ENCODE measurements around the gene IGF1R. TPM values are rescaled to one million over a fixed set of nuclear protein-coding genes. Genes with fewer than 3 reads are reported as not detected.

IGF1R gene
- total and polyA plus RNA-seq, 4 donors, result 5.9 to 154 (median 27.6) TPM

DNA sequence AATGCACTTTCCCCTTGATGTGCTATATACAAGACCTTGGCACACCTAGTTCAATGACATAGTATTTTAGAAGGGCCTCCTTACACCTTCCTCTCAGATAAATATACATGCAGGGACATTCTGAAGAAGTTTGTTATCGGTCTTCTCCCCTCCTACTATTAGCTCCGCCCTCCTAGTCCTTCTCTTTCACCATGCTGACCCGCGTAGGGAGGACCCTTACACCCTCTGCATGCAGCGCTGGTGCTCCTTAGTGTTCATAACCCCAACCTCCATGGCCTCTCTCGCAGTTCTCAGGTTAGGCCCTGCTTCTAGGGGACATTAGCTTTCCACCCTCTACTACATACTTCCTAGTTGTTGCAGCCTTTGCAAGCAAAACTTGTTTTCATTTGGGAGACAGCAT, 212.8 kb downstream of the IGF1R start:
- ATAC-seq (ENCODE audit: insufficient read depth, low FRiP score) (no peak), DNase-seq (no peak)
- H3K27ac ChIP-seq (ENCODE audit: low read depth in 1 of 2, low read length in 1 of 2), result peak overlapping the region in 1 of 2 donors; percentile 76
- no peaks in the 10 kb centered on the region for H3K36me3 ChIP-seq (ENCODE audit: control insufficient read depth in 4 of 4, insufficient read depth in 4 of 4, low read length in 4 of 4)
- H3K4me1 ChIP-seq (ENCODE audit: control insufficient read depth in 5 of 5, insufficient read depth in 5 of 5, low read length in 5 of 5), result peaks cover 0 to 18% (median 8%) of the 10 kb centered on the region in 5 donors
- no peak overlapping the region for H3K9ac ChIP-seq (ENCODE audit: insufficient read depth in 1 of 2, low read length in 2 of 2)
- H3K9me3 ChIP-seq (ENCODE audit: control insufficient read depth in 4 of 4, insufficient read depth in 3 of 4, low read length in 3 of 4), result no peaks in the 10 kb centered on the region
- no peaks in the 10 kb centered on the region for H3K27me3 ChIP-seq (ENCODE audit: control insufficient read depth in 3 of 3, insufficient read depth in 3 of 3, low read length in 2 of 3)
- WGBS, 2 donors, result 77 to 79% methylated on average over 6 of the region's 6 CpGs
- H3K4me3 ChIP-seq, result no peak overlapping the region
- TF ChIP-seq, protein P1, sequence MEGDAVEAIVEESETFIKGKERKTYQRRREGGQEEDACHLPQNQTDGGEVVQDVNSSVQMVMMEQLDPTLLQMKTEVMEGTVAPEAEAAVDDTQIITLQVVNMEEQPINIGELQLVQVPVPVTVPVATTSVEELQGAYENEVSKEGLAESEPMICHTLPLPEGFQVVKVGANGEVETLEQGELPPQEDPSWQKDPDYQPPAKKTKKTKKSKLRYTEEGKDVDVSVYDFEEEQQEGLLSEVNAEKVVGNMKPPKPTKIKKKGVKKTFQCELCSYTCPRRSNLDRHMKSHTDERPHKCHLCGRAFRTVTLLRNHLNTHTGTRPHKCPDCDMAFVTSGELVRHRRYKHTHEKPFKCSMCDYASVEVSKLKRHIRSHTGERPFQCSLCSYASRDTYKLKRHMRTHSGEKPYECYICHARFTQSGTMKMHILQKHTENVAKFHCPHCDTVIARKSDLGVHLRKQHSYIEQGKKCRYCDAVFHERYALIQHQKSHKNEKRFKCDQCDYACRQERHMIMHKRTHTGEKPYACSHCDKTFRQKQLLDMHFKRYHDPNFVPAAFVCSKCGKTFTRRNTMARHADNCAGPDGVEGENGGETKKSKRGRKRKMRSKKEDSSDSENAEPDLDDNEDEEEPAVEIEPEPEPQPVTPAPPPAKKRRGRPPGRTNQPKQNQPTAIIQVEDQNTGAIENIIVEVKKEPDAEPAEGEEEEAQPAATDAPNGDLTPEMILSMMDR (IDR thresholded peaks at IDR 0.05; ENCODE audit: control extremely low read depth, extremely low read depth), result no peak

DNA sequence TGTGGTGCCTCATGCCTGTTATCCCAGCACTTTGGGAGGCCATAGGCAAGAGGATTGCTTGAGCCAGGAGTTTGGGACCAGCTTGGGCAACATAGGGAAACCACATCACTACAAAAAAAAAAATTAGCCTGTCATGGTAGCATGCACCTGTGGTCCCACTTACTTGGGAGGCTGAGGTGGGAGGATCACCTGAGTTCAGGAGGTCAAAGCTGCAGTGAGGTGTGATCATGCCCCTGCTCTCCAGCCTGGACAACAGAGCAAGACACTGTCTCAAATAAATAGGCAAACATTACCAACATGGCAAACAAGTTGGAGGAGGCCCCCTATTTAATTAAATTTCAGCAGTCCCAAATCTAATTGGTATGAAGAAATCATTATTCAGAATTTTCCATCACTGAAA, 215.6 kb downstream of the IGF1R start:
- Histone ChIP-seq H3K27me3 (ENCODE audit: control insufficient read depth in 3 of 3, insufficient read depth in 3 of 3, low read length in 2 of 3) (no peaks in the 10 kb centered on the region), H3K4me3 (no peak overlapping the region), H3K9ac (ENCODE audit: insufficient read depth in 1 of 2, low read length in 2 of 2) (no peak overlapping the region), H3K36me3 (ENCODE audit: control insufficient read depth in 4 of 4, insufficient read depth in 4 of 4, low read length in 4 of 4) (no peaks in the 10 kb centered on the region), H3K27ac (ENCODE audit: low read depth in 1 of 2, low read length in 1 of 2) (no peak overlapping the region), H3K4me1 (ENCODE audit: control insufficient read depth in 5 of 5, insufficient read depth in 5 of 5, low read length in 5 of 5) (peaks cover 0 to 16% (median 6%) of the 10 kb centered on the region in 5 donors), H3K9me3 (ENCODE audit: control insufficient read depth in 4 of 4, insufficient read depth in 3 of 4, low read length in 3 of 4) (no peaks in the 10 kb centered on the region)
- DNase-seq (no peak), ATAC-seq (ENCODE audit: insufficient read depth, low FRiP score) (no peak)
- TF ChIP-seq, protein P1 (IDR thresholded peaks at IDR 0.05; ENCODE audit: control extremely low read depth, extremely low read depth), result no peak

DNA sequence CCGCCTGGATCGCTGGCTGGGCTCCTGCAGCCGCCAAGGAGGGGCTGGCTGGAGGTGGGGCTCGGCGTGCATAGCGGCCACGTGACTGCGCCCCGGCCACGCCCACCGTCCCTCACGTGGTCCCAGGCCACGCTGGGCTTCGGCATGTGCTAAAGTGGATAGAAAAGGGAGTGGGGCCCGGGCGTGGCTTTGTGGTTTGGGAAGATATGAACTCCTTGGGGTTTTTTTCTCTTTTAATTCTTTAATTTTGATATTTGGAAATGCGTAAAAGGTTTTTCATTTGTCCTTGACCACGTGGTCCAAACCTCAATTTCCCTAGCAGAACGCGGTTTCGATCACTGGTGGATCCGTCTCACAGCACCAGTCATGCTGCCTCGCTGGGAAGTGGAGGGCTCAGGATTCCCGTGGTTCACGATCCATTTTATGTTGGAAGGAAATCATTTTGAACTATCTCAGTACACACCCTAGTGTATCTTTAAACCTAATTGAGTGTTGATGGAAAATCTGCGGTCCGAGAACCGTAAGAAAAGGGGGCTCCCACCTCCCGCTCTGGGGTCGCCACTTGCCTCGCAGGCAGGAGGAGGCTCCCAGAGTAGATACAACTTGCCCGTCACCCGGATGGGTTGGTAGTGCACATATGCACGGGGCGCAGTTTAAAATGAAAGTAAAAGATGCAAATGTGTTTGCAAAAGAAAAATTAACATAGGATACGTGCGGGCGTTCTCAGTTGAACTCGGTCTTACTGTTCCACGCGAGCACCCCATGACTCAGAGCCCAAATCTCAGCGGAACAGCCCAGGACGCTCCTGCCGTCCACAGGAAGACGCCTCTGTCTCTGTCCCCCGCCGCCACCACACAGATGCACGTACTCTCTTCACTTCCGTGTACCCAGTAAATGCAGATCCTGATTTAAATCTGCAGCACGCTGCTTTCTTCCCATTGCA, 217.3 kb downstream of the IGF1R start:
- TF ChIP-seq, protein P1 (IDR thresholded peaks at IDR 0.05; ENCODE audit: control extremely low read depth, extremely low read depth), result no peak
- Histone ChIP-seq H3K9ac (ENCODE audit: insufficient read depth in 1 of 2, low read length in 2 of 2) (peak overlapping the region in 1 of 2 donors; percentile 80), H3K4me3 (peak overlapping the region; percentile 17), H3K9me3 (ENCODE audit: control insufficient read depth in 4 of 4, insufficient read depth in 3 of 4, low read length in 3 of 4) (no peaks in the 10 kb centered on the region), H3K4me1 (ENCODE audit: control insufficient read depth in 5 of 5, insufficient read depth in 5 of 5, low read length in 5 of 5) (peaks cover 0 to 8% (median 4%) of the 10 kb centered on the region in 5 donors), H3K36me3 (ENCODE audit: control insufficient read depth in 4 of 4, insufficient read depth in 4 of 4, low read length in 4 of 4) (no peaks in the 10 kb centered on the region), H3K27ac (ENCODE audit: low read depth in 1 of 2, low read length in 1 of 2) (peak overlapping the region; percentile 28 to 87), H3K27me3 (ENCODE audit: control insufficient read depth in 3 of 3, insufficient read depth in 3 of 3, low read length in 2 of 3) (no peaks in the 10 kb centered on the region)
- ATAC-seq (ENCODE audit: insufficient read depth, low FRiP score), result peak; percentile 79
- peak; percentile 77 to 87 (median 80) for DNase-seq
- 40 to 49% methylated on average over 50 of the region's 50 CpGs for WGBS, 2 donors

All from lung (tissue), 12 donors.